Stimulated activated CD8-positive, alpha-beta memory T cell treated with anti-CD3 and anti-CD28 coated beads, Interleukin-4, amount 100 ng/mL, for 1 hour (primary cell): Measurements from ENCODE around the gene MAB21L4.

Source experiments
- DNase-seq, 2 donors: peaks; one replicate each; pipeline ENCODE4 v3.0.0-alpha.2; 2020; ENCODE audit warnings: low read depth in 2 of 2, low spot score in 1 of 2

MAB21L4 gene

DNA sequence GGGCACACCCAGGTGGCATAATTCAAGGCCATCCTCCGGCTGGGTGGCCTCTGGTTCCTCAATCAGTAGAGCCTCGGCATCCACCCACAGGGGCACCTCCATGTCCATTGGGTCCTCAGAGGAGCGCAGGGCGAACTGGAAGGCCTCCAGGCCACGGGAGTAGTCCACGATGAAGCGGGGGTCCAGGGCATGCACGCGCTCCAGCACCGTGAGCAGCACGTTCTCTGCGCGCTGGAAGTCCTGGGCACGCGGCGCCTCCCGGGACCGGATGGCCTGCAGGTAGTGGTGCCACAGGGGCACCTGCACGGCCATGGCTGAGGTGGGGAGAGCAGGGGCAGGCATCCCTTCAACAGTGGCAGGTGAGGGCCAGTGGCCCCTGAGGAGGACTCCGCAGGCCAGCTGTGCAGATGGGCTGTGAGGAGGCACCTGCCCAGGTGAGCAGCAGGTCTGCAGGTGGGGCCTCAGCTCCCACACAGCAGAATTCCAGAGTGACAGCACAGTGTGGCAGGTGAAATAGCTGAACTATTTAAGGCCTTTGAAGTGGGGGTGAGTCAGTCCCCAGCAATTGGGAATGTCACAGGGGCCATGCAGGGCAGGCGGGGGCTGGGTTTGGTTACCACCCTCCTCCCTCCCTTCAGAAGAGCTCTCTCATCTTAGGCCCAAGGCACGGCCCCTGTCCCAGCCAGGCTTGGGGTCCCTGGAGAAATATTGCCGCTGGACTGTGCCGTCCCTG, at the start of gene MAB21L4:
Gene MAB21L4, minus strand, starts transcription at position 501 of the 733 bp plus-strand sequence. Its CDS starts 159 bp downstream, at position 342.
- no peak for DNase-seq

DNA sequence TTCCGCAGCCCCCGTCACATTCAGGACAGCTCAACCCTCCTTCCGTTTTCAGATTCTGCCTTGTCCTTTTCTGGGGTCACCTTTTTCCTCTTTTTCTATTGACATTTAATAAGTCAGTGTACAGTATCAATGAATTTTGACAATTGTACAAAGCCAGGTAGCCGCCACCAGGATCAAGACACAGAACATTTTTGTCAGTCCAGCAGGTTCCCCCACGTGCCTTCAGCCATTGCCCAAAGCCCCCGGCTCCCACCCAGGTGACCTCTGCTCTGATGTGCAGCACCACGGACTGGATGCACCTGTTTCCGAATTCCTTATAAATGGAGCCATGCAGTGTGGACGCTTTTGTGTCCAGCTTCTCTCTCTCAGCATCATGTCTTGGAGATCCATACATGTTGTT, 40.1 kb upstream of the MAB21L4 start:
- DNase-seq, result no peak

DNA sequence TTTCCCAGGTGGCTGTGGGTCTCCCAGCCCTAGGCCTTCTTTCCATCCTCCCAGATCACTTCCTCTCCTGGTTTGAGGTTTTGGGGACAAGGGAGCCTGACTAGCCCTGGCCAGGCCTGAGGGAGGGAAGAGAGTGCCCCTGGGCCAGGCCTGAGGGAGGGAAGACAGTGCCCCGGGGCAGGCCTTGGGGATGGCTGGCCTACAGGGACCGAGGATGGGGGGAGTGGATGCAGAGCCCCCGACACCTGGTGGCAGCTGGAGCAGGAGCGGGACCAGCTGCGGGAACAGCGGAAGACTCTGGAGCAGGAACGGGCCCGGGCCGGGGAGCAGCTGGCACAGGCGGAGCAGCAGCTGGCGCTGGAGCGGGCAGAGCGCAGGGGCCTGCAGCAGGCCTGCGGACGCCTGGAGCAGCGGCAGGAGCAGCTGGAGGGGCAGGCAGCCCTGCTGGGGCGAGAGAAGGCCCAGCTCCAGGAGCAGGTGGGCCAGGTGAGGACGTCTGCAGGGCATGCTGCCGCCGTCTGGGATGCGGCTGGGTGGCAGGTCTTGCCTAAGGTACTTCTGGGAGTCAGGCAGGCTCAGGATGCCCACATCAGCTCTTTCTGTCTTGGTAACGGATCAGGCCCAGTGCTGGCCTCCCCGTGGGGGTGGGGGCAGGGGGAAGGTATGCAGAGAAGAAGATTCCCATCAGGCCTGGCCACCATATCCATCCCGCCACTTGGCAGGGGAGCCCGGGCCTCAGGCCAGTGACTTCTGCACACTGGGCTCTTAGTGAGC, 39.3 kb upstream of the MAB21L4 start:
- no peak for DNase-seq

DNA sequence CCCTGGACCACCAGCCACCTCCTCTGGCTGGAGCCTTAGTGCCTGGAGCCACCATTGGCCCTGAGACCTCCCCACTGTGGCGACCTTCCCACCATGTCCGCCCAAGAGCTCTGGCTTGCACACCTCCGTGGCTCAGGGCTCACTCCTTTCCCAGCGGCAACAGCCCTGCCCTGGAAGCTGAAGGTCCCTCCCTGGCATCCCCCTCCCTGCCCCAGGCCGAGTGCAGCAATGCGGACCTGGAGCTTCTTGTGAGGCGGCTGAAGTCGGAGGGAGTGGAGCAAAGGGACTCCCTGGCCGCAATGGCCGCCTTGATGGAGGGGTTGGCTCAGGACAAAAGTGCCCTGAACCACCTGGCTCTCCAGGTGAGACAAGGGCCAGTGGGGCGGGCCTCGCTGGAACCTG, 38.7 kb upstream of the MAB21L4 start:
- DNase-seq, result no peak

DNA sequence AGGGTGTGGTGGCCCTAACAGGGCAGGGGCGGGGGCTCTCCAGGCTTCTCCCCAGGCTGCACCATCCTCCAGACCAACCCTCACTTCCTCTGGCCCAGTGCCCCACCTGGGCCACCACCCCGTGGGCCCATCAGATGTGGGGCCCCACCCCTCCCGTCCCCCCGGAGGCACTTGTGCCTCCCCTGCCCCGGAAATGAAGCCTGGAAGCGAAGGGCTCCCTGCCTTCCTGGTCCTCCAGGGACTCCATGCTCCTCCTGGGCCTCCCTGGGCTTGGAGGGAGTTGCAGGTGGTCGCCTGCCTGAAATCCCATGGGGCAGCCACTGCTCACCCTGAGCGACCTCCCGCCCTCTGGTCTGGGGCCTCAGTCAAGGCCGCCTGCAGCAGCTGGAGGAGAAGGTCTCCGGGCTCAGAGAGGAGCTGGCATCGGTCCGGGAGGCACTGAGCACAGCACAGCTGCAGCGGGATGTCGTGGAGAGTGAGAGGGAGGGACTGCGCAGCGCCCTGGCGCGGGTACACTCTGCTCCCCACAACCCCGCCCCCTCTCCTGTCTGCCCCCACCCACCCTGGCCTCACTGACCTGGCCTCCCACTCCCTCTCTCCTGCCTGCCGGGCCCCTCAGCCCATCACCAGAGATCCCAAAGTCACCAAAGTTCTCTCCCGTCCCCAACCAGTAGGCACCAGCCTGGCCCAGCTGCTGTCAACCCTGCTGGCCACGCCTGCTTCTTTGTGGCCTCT, 38.2 kb upstream of the MAB21L4 start:
- no peak for DNase-seq

DNA sequence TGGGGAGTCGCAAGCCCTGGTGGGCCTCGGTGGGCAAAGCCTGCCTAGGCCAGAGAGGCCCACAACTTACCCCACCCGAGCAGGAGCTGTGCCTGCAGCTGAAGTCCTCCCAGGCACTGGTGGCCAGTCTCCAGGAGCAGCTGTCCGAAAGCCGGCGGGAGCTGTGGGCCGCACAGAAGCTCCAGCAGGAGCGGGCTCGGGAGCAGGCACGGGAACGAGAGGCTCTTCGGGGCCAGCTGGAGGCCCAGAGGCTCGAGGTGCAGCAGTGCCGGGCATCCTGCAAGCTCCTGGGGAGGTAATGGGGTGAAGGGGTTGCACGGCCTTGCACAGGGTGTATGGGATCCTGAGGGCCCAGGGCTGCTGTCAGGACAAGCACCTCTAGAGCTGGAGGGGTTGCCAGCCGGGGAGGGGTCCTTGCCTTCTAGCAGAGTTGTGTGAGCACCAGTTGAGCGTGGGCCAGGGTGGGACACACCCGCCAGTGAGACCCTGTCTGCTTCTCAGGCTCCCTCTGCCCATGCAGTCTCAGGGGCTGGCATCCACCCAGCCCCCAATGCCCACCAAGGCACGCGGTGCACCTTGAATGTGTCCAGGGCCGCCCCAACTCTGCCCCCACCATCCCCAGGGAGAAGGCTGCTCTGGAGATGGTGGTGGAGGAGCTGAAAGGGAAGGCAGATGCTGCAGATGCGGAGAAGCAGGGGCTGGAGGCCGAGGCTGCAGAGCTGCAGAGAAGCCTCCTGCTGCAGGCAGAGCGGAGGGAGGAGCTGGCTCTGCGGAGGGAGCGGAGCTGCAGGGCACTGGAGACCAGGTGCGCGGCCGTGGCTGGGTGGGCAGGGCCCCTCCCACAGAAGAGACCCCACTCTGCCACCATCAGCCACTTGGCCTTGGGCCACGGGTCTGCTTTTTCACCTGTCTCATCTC, 37.4 kb upstream of the MAB21L4 start:
- DNase-seq, result no peak

DNA sequence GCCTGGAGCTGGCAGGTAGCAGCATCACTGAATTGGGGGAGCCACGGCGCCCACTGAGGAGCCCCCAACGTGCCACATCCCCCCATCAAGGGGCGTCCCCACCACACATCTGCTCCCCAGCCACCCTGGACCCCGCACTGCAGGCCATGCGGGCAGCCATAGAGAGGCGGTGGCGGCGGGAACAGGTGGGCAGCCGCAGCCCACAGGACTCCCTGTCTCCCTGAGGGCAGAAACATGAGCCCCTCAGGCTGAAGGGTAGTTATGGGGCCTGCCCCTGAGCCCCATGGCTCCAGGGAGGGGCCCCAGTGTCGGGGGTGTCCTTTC, 36.7 kb upstream of the MAB21L4 start:
- no peak for DNase-seq

DNA sequence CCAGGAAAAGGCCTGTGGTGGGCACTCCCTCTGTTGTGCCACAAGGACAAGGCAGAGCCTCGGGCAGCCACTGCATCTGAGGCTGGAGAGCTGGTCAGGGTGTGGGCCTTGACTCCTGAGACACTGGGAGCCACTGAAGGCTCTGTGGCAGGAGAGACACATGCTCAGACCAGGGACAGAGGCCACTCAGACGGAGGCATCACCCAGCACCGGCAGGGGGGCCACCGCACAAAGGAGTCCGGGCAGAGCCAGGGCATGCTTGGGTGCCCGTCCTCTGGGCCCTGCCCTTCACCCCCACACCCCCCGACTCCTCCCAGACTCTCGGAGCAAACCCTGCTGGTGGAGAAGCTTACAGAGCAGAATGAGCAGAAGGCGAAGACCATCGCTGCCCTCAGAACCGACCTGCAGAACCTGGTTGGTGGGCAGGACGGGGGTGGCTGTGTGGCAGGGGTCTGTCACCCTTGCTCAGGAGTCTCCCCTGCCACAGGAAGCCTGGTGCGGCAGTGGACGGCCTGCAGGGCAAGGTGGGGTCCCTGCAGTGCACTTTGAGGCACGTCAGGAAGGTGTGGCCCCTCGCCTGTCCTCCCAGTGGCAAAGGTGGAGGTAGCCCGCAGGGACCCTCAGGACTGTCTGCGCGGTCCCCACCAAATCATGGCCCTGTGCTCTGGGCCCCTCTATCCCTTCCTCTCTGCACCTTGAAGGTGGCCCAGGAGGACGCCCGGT, 36.2 kb upstream of the MAB21L4 start:
- DNase-seq, result no peak

DNA sequence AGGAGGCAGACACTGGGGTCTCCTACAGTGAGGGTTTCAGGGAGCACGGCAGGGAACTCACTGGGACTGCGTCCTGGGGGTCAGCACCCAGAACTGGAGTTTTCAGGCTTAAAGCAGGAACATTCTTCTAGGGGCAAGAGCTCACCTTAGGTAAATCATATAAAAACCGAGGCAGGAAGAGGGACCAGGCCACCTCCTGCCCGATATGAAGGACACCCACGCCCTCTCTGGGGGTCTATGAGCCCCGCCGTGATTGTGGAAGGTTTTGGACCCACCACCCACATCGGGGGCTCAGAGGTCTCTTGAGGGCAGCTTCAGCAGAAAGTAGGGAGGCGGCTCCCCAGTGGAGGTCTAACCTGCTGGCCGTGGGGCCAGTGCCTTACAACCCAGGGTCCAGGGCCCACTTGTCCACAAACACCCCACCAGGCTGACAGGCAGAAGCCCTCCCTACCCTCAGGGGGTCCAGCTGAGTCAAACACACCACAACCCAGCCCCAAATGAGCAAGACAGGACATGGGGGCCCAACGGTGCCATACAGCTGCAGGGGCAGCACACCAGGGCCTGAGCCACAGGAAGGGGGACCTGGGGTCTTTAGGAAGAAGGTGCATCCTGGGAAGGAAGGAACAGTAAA, 35.5 kb upstream of the MAB21L4 start:
- DNase-seq, result no peak

DNA sequence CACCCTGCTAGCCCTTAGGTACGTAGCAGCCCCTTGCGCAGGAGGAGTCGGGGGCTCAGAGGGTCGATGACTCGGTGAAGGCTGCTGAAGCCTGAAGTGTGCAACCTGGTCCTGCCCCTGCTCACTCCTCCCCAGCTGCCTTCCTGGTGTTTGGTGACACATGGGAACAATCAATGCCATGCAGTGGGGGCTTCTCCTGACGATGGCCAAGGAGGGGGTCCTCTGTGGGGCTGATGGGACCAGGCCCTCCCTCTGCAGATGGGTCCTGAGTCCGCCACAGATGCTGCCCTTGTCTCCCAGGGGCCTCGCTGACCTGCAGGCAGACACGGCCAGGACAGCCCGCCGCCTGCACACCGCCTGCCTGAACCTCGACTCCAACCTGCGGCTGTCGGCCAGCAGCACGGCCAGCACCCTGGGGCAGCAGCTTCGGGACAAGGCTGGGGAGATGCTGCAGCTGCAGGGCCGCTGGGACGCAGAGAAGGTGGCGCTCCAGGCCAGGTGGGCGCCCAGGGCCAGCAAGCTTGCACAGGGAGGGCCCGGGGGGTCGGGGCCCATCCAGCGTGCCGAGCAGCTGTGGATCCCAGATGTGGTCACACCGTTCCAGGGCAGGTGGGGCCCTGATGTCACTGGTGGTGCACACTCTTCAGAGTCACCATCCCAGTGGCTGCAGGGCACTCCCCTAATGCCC, 34.8 kb upstream of the MAB21L4 start:
- no peak for DNase-seq

DNA sequence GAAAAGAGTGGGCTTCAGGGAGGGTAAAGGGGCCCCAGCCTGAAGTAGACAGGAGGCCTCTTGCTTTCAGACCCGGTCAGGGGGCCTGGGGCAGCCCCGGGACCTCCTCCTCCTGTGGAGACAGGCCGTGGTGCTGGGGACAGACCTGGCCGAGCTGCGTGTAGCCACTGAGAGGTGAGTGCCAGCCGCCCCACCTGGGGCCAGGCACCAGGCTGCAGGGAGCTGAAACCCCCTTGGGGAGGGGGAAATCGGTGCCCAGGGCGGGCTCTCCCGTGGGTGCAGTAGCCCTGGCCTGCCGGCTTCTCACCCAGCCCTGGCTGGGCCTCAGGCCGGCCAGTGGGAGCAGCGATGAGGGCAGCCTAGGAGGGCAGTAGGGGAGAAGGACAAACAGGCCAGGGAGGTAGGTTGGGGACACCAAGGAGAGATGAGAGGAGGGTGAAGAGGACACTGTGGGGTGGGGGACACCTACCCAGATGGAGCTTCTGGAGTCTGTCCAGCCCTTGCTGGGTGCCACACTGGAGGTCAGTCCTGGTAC, 34.2 kb upstream of the MAB21L4 start:
- no peak for DNase-seq

DNA sequence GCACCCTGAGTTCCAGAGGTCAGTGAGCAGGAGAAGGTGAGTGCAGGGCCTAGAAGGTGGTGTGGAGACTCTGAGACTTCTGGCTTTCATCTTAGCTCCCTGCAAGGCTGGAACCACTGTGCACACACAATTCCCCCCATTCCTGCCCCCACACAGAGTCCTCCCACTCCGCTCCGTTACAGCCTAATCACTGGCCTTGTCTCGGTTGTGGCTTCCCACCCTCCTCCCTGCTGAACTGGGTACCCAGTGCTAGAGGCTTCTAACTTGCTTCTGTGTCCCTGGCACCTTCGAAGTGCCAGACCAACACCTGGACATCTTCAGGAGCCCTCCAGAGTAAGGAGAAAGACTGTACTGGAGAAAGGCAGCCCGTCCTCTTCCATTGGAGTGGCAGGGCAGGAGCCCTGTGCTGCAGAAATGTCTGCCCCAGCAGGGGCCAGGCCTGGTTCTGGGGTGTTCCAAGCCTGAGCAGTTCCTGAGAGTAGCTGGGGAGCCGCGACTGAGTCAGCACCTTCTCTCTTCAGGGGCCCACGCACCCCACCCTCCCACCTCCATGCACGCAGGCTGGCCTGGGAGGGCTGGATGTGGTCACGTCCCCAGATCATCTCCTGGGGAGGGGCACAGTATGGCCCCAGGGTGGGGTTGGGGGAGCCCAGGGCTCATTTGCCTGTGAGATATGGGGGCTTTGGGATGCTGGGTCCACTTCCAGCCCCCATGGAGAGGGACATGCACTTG, 33.6 kb upstream of the MAB21L4 start:
- DNase-seq, result no peak

DNA sequence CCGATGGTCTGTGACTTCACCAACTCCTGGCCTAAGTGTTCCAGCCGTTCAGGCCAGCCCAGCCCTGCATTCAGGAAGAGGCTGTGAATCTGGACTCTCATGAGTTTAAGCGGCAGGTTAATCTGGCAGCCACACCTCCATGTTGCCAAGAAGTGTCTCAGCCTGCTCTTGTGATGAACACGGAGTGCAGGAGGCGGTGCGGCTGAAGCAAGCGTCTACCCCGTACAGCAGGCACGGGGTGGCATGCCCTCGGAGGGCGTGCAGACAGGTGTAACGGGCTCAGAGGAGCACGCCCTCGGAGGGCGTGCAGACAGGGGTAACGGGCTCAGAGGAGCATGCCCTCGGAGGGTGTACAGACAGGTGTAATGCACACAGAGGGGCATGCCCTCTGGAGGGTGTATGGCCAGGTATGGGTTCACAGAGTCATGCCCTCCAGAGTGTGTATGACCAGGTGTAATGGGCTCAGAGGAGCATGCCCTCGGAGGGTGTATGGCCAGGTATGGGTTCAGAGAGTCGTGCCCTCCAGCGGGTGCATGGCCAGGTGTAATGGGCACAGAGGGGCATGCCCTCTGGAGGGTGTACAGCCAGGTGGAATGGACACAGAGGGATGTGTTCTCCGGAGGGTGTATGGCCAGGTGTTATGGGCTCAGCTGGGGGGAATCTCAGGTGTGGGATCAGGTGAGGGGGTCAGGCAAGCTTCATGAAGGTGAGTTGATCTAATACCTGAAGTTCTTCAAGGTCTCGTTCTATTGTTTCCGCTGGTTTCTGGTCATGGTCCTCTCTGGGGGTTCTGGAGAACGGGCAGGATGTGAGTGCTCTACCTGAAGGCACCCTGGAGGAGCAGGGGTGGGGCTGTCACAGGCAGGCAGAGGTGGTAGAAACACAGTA, 32.8 kb upstream of the MAB21L4 start:
- DNase-seq, result no peak

DNA sequence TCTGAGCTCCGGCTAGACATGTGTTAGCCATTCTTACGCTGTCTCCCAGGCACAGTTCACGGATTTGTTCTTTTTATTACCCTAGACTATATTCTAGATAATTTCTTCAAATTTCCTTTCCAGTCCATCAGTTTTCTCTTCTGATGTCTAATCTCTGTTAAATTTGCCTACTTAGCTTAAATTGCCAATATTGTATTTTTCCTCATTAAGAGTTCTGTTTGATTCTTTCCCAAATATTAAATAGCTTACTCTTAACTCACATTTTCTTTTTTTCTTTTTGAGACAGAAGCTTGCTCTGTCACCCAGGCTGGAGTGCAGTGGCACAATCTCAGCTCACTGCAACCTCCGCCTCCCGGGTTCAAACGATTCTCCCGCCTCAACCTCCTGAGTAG, 31.4 kb upstream of the MAB21L4 start:
- no peak for DNase-seq

DNA sequence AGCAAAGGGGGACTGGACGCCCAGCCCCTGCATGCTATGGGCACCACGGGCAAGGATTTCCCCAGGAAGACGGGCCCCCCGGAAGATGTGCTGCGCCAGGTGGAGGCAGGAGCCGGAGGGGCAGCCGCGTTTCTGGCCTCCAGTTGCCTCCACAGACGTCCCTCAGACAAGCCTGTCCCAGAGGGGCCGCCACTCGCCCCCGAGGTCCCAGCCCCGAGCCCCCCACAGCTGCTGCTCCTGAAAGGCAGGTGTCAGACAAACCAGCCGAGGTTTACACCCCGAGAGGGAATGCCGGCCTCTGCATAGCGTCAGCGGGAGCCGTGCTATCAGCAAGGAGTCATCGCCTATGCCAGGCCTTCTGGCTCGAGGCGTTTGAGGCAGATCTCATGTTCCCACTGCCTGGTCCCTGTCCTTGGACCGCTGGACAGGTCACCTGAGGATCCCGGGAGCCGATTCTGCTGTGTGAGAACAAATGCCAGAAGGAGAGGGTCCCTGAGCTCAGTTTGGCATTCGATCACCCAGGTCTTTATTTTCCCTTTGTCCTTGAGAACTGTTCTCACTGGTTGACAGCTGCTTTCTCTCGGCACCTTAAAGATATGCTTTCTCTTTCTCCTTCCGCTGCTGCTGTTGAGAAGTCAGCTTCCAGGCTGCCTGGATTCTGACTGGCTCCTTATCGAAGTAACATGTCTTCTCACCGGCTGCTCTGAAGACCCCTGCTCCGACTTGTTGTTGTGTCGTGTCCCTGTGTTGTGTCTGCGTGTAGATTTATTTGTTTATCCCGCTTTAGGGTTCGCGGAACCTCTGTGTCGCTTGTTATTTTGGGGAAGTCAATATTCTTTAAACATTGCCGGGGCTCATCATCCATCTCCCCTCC, 30.8 kb upstream of the MAB21L4 start:
- DNase-seq, result no peak
